B cell (primary cell): ENCODE data around the gene PHACTR1. TPM values are rescaled to one million over a fixed set of nuclear protein-coding genes. Genes with fewer than 3 reads are reported as not detected.

Source experiments
- ATAC-seq: fragments of 200-7000 bp; cut with Tn5 transposase; one replicate; pipeline ENCODE4 v1.10.0; 2021; ENCODE audit warnings: low read depth, mild to moderate bottlenecking, moderate number of reproducible peaks, moderate library complexity
- CTCF ChIA-PET: fragments of 350-600 bp; sonication (Branson Sonifier 250); formaldehyde crosslinking; loops from one replicate; lab custom pipeline; 2021; ENCODE audit warnings: antibody characterized with exemption, inconsistent platforms; lab: Charles Lee
- POLR2A ChIA-PET: fragments of 350-600 bp; sonication (Branson Sonifier 250); formaldehyde crosslinking; loops from one replicate; lab custom pipeline; 2021; ENCODE audit warnings: antibody characterized with exemption; lab: Charles Lee
- DNase-seq: peaks from one replicate; pipeline ENCODE4 v3.0.0; 2013
- H2AFZ ChIP-seq: 2 replicates; pipeline ENCODE4 v1.6.1; 2012; ENCODE audit warnings: mild to moderate bottlenecking, low read depth, low read length; ENCODE audit not compliant: insufficient read depth, poor library complexity, severe bottlenecking
- H3K27ac ChIP-seq, 2 donors: 1 replicate in 1 of 2; 2 replicates in 1 of 2; pipeline ENCODE4 v1.5.1; 2012 to 2013; ENCODE audit warnings: low read length in 2 of 2, mild to moderate bottlenecking in 2 of 2, moderate library complexity in 1 of 2
- H3K27me3 ChIP-seq, 4 experiments: fragments of 200-600 bp in 1 of 4; sonication (generic) in 1 of 4; replicated peaks in 1 of 4; 1 replicate in 2 of 4; 2 replicates in 2 of 4; pipeline versions ENCODE4 v1.6.1 to v1.7.0; 2013 to 2016; ENCODE audit warnings: low read length in 3 of 4, mild to moderate bottlenecking in 2 of 4, mixed read lengths in 1 of 4, moderate library complexity in 1 of 4; ENCODE audit not compliant: insufficient read depth in 4 of 4, control insufficient read depth in 3 of 4; ENCODE audit errors: control extremely low read depth in 1 of 4
- H3K36me3 ChIP-seq, 2 experiments: replicated peaks in 1 of 2; 1 replicate in 1 of 2; 2 replicates in 1 of 2; pipeline versions ENCODE4 v1.6.1 to v1.7.1; 2013; ENCODE audit warnings: low read length in 1 of 2; ENCODE audit not compliant: insufficient read depth in 2 of 2, control insufficient read depth in 1 of 2; ENCODE audit errors: control extremely low read depth in 1 of 2, extremely low read depth in 1 of 2
- H3K4me1 ChIP-seq, 2 donors: fragments of 200-600 bp in 1 of 2; sonication (generic) in 1 of 2; 1 replicate in 1 of 2; 2 replicates in 1 of 2; pipeline versions ENCODE4 v1.5.1 to v1.6.1; 2013 to 2017; ENCODE audit warnings: low read length in 2 of 2; ENCODE audit not compliant: control insufficient read depth in 2 of 2, insufficient read depth in 2 of 2
- H3K4me2 ChIP-seq: replicated peaks from 2 replicates; pipeline ENCODE3; 2012; ENCODE audit warnings: mild to moderate bottlenecking, low read depth, low read length; ENCODE audit not compliant: poor library complexity, severe bottlenecking
- H3K4me3 ChIP-seq, 5 experiments: fragments of 200-600 bp in 1 of 5; sonication (generic) in 1 of 5; 1 replicate in 3 of 5; 2 replicates in 2 of 5; pipeline versions ENCODE4 v1.5.1 to v1.7.0; 2011 to 2016; ENCODE audit warnings: low read length in 4 of 5, mild to moderate bottlenecking in 4 of 5, low read depth in 2 of 5, control low read depth in 1 of 5, moderate library complexity in 1 of 5; ENCODE audit not compliant: insufficient read depth in 1 of 5; ENCODE audit errors: control extremely low read depth in 1 of 5, extremely low read depth in 1 of 5
- H3K79me2 ChIP-seq: fragments of 200-600 bp; sonication (generic); one replicate; pipeline ENCODE4 v1.6.0; 2016; ENCODE audit warnings: low read length; ENCODE audit not compliant: control insufficient read depth, insufficient read depth
- H3K9ac ChIP-seq: fragments of 200-600 bp; sonication (generic); 2 replicates; pipeline ENCODE4 v1.6.1; 2017; ENCODE audit warnings: mild to moderate bottlenecking, low read length, moderate library complexity
- H3K9me3 ChIP-seq, 3 donors: one replicate each; pipeline versions ENCODE4 v1.6.1 to v1.7.1; 2013; ENCODE audit warnings: low read length in 2 of 3; ENCODE audit not compliant: control insufficient read depth in 2 of 3, insufficient read depth in 1 of 3; ENCODE audit errors: control extremely low read depth in 1 of 3
- H4K20me1 ChIP-seq: 2 replicates; pipeline ENCODE4 v1.6.0; 2012; ENCODE audit warnings: mild to moderate bottlenecking, low read length; ENCODE audit not compliant: insufficient read depth, control insufficient read depth, poor library complexity, severe bottlenecking
- H3K27ac Mint-ChIP-seq: one replicate; pipeline ENCODE4 v1.8.0; 2021; ENCODE audit warnings: mixed read lengths
- H3K27me3 Mint-ChIP-seq: one replicate; pipeline ENCODE4 v1.8.0; 2021; ENCODE audit warnings: mixed read lengths
- H3K4me1 Mint-ChIP-seq: one replicate; pipeline ENCODE4 v1.8.0; 2021; ENCODE audit warnings: mixed read lengths
- H3K4me3 Mint-ChIP-seq: one replicate; pipeline ENCODE4 v1.8.0; 2021; ENCODE audit warnings: mixed read lengths
- H3K9me3 Mint-ChIP-seq: one replicate; pipeline ENCODE4 v1.8.0; 2022; ENCODE audit warnings: mixed read lengths; ENCODE audit not compliant: insufficient read depth
- CTCF ChIP-seq: fragments of 200-600 bp; IDR thresholded peaks from one replicate; pipeline ENCODE4 v1.8.0; 2022; ENCODE audit warnings: antibody characterized with exemption, mild to moderate bottlenecking
- EZH2 ChIP-seq: IDR thresholded peaks from 2 replicates; pipeline ENCODE4 v1.6.1; 2012; ENCODE audit warnings: borderline replicate concordance, low read depth, mild to moderate bottlenecking, moderate library complexity, low read length; ENCODE audit not compliant: insufficient read depth, poor library complexity, severe bottlenecking
- WGBS: methylation state at CpG from one replicate; pipeline ENCODE4 v1.1.5; 2013; ENCODE audit warnings: missing lambda C conversion rate; ENCODE audit not compliant: insufficient coverage; 5-methylcytosine and 5-hydroxymethylcytosine counted together
- intact Hi-C: fragments of 100-400 bp; cut with micrococcal nuclease; formaldehyde crosslinking; loops from one replicate; pipeline ENCODE4 v1.10.0; 2022
- polyA plus RNA-seq: library from polyadenylated mRNA; depleted of rRNA; stranded (reverse); fragments of >200 nt; gene quantifications from 2 replicates; pipeline ENCODE4 v1.2.3, GENCODE V29; 2012
- total RNA-seq, 2 donors: library from RNA; stranded (reverse); fragments of 120-200 nt in 1 of 2; gene quantifications; 1 replicate in 1 of 2; 2 replicates in 1 of 2; pipeline versions ENCODE4 v1.2.3 to v1.2.4, GENCODE V29; 2013 to 2022

The PHACTR1 gene
- total and polyA plus RNA-seq, 2 donors (not counting 1 experiment from before 2014, with no cell fraction given), result 30.2 to 129 TPM

DNA sequence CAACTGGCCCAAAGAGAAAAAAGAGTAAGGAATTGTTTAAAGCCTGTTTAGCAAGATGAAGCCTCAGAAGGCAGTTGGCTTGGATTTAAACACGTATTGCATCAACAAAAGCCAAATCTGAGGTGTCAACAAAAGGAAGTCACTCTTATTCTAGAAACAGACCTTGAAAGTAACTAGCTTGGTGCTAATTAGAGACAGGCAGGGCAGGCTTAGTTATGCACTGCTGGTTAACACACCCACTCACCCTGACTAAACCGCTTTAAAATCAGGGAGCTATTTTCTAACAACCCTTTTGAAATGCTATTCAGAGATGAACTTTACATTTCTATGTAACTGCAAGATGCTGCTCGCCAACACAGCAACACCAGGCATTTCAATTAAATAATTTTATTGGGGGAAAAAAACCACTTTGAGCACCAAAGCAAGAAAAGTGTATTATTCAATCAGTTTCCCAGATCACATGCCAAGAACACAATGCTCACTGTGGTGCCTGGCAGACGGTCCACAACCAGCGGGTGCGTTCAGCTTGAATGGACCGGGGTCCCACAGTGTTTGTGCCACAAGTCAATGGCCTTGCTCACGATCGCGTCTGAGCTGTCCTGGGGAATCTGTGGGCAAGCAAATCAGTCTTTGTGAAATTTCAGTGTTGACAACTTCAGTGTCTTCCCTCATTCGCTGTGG is 588.2 kb downstream of the PHACTR1 start:
- H3K4me1 ChIP-seq, result peaks cover 40 to 41% of the 10 kb centered on the region in 2 donors
- peak overlapping the region; percentile 64 for H3K4me2 ChIP-seq
- Mint-ChIP-seq H3K4me1 (peaks cover 59% of the 10 kb centered on the region), H3K4me3 (peak overlapping the region; percentile 76), H3K27ac (peak overlapping the region; percentile 90), H3K9me3 (no peaks in the 10 kb centered on the region), H3K27me3 (no peaks in the 10 kb centered on the region)
- H3K9ac ChIP-seq, result peak overlapping the region; percentile 44
- TF ChIP-seq CTCF (no peak), EZH2 (no peak)
- peaks cover 14 to 41% of the 10 kb centered on the region in 2 experiments for H3K36me3 ChIP-seq
- peak; percentile 60 for ATAC-seq
- peaks cover 48% of the 10 kb centered on the region for H3K79me2 ChIP-seq
- H3K27me3 ChIP-seq, result no peaks in the 10 kb centered on the region
- CTCF ChIA-PET, result interaction anchor here (0.7 to 4.1 kb wide), 7 partner anchors 24 to 270 kb away, joined by 3 to 35 read pairs (median 12); partner anchors contain the start of gene TBC1D7
- 23% methylated on average over 9 of the region's 11 CpGs for WGBS
- intact Hi-C loops, result loop anchor here (1.0 kb wide), 1 partner anchor 24 kb away; the partner anchor contains the start of gene TBC1D7
- POLR2A ChIA-PET, result interaction anchor here (1.0 to 2.0 kb wide), 4 partner anchors 24 to 222 kb away, joined by 3 to 7 read pairs (median 4); partner anchors contain the start of gene TBC1D7
- peak overlapping the region; percentile 76 to 78 for H3K27ac ChIP-seq
- H2AFZ ChIP-seq, result peak overlapping the region; percentile 37
- H3K4me3 ChIP-seq, result peak overlapping the region in 3 of 5 experiments; percentile 2 to 33 (median 20)
- no peaks in the 10 kb centered on the region for H4K20me1 ChIP-seq
- DNase-seq, result peak; percentile 64
- H3K9me3 ChIP-seq, result no peaks in the 10 kb centered on the region

- ChIA-PET CTCF (interaction anchor here (1.1 to 4.1 kb wide), 5 partner anchors 26 to 270 kb away, joined by 4 to 35 read pairs (median 19); no protein-coding TSS in a partner anchor), POLR2A (interaction anchor here (1.2 to 2.0 kb wide), 2 partner anchors 23 to 31 kb away, joined by 4 to 7 read pairs; partner anchors contain the start of gene TBC1D7)
- TF ChIP-seq CTCF, result no peak
- Histone ChIP-seq H3K79me2 (peaks cover 45% of the 10 kb centered on the region), H3K27ac (peak overlapping the region; percentile 76 to 78), H3K4me3 (peak overlapping the region in 2 of 5 experiments; percentile 2 to 33), H3K36me3 (peaks cover 17 to 36% of the 10 kb centered on the region in 2 experiments), H2AFZ (peak overlapping the region; percentile 37), H3K9ac (peak overlapping the region; percentile 44), H3K4me1 (peaks cover 37 to 41% of the 10 kb centered on the region in 2 donors), H3K27me3 (no peaks in the 10 kb centered on the region), H3K9me3 (no peaks in the 10 kb centered on the region), H3K4me2 (peak overlapping the region; percentile 64), H4K20me1 (no peaks in the 10 kb centered on the region)
- Mint-ChIP-seq H3K9me3 (no peaks in the 10 kb centered on the region), H3K4me3 (peak overlapping the region; percentile 76), H3K27ac (peak overlapping the region; percentile 90), H3K27me3 (no peaks in the 10 kb centered on the region), H3K4me1 (peaks cover 54% of the 10 kb centered on the region)
- DNase-seq, result peak; percentile 35
- no peak for ATAC-seq
- WGBS, result 48% methylated on average over 2 of the region's 4 CpGs
- intact Hi-C loops, result loop anchor here (1.0 kb wide), 1 partner anchor 23 kb away; the partner anchor contains the start of gene TBC1D7
These were observed 588.7 kb downstream of the PHACTR1 start for GRCh38 chr6:13305288-13305687.
